Measurements from ENCODE around the gene CD180. TPM values are rescaled to one million over a fixed set of nuclear protein-coding genes. Genes with fewer than 3 reads are reported as not detected.

Gene CD180
- total RNA-seq, 1 experiment from 2014 or later, result not detected

GRCh38 chr5:67154556-67155206, 41.9 kb downstream of the CD180 start:
- intact Hi-C loops (cut with micrococcal nuclease; ENCODE audit: unreplicated experiment), result loop anchor here (10.0 kb wide), 1 partner anchor 340 kb away; no protein-coding TSS in a partner anchor

DNA sequence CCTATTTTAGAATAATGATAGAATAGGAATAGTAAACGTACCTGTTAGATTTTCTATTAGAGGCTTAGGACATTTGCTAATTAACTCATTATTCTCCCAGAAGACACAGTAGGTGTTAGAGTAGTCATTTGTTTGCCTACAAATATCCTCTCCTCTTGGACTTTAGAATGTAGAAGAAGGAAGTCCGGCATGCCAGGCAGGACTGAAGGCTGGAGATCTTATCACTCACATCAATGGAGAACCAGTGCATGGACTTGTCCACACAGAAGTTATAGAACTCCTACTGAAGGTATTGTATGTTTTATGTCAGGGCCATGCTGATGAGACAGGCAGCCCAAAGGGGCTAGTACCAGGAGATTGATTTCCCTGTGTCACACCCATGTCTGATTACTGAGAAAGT, 43.3 kb downstream of the CD180 start:
- ChIA-PET POLR2A (no interaction called here), CTCF (no interaction called here)
- Histone ChIP-seq H3K9me3 (ENCODE audit: control insufficient read depth, insufficient read depth, low read depth, low read length) (no peaks in the 10 kb centered on the region), H3K4me3 (ENCODE audit: low read depth in 2 of 2, low read length in 2 of 2) (no peak overlapping the region), H3K27me3 (ENCODE audit: control insufficient read depth, insufficient read depth, low read length) (peaks cover 15% of the 10 kb centered on the region), H3K36me3 (ENCODE audit: control insufficient read depth, insufficient read depth, low read length) (no peaks in the 10 kb centered on the region), H3K27ac (ENCODE audit: low read length) (no peak overlapping the region), H3K4me1 (ENCODE audit: control insufficient read depth, insufficient read depth, low read length) (no peaks in the 10 kb centered on the region)
- TF ChIP-seq SIN3A (IDR thresholded peaks at IDR 0.05; ENCODE audit: borderline replicate concordance, insufficient read depth, low read depth, low read length), result no peak
- TF ChIP-seq, protein P1, sequence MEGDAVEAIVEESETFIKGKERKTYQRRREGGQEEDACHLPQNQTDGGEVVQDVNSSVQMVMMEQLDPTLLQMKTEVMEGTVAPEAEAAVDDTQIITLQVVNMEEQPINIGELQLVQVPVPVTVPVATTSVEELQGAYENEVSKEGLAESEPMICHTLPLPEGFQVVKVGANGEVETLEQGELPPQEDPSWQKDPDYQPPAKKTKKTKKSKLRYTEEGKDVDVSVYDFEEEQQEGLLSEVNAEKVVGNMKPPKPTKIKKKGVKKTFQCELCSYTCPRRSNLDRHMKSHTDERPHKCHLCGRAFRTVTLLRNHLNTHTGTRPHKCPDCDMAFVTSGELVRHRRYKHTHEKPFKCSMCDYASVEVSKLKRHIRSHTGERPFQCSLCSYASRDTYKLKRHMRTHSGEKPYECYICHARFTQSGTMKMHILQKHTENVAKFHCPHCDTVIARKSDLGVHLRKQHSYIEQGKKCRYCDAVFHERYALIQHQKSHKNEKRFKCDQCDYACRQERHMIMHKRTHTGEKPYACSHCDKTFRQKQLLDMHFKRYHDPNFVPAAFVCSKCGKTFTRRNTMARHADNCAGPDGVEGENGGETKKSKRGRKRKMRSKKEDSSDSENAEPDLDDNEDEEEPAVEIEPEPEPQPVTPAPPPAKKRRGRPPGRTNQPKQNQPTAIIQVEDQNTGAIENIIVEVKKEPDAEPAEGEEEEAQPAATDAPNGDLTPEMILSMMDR (IDR thresholded peaks at IDR 0.05), result no peak
- TF ChIP-seq POLR2AphosphoS5 (IDR thresholded peaks at IDR 0.05; ENCODE audit: low read depth, low read length), result no peak
- TF ChIP-seq TCF7L2 (IDR thresholded peaks at IDR 0.05; ENCODE audit: low read depth, low read length), result no peak
- no peak for TF ChIP-seq REST (IDR thresholded peaks at IDR 0.05; ENCODE audit: insufficient read depth in 1 of 2, low read depth in 2 of 2, low read length in 1 of 2)
- no TSS peak for BruUV-seq (replicated peaks)
- intact Hi-C loops (cut with micrococcal nuclease; ENCODE audit: unreplicated experiment), result loop anchor here (10.0 kb wide), 1 partner anchor 338 kb away; no protein-coding TSS in a partner anchor
- ATAC-seq (no peak), DNase-seq (ENCODE audit: low read depth, low spot score) (no peak)
- in situ Hi-C loops (cut with HindIII; ENCODE audit: low pct_unique_long_range_greater_than_20kb, low sequenced_read_pairs), result no loop called here

More at GRCh38 chr5:67154556-67155206, 41.9 kb downstream of the CD180 start:
- Histone ChIP-seq H3K27ac (ENCODE audit: low read length) (no peak overlapping the region), H3K4me3 (ENCODE audit: low read depth in 2 of 2, low read length in 2 of 2) (no peak overlapping the region), H3K9me3 (ENCODE audit: control insufficient read depth, insufficient read depth, low read depth, low read length) (no peaks in the 10 kb centered on the region), H3K36me3 (ENCODE audit: control insufficient read depth, insufficient read depth, low read length) (no peaks in the 10 kb centered on the region), H3K27me3 (ENCODE audit: control insufficient read depth, insufficient read depth, low read length) (peaks cover 15% of the 10 kb centered on the region), H3K4me1 (ENCODE audit: control insufficient read depth, insufficient read depth, low read length) (no peaks in the 10 kb centered on the region)
- no peak for ATAC-seq
- in situ Hi-C loops (cut with HindIII; ENCODE audit: low pct_unique_long_range_greater_than_20kb, low sequenced_read_pairs), result no loop called here
- TF ChIP-seq SIN3A (IDR thresholded peaks at IDR 0.05; ENCODE audit: borderline replicate concordance, insufficient read depth, low read depth, low read length) (no peak), POLR2AphosphoS5 (IDR thresholded peaks at IDR 0.05; ENCODE audit: low read depth, low read length) (no peak)
- no peak for DNase-seq (ENCODE audit: low read depth, low spot score)
- ChIA-PET CTCF (no interaction called here), POLR2A (no interaction called here)
- no TSS peak for BruUV-seq (replicated peaks)

GRCh38 chr5:67152400-67152799, 44.2 kb downstream of the CD180 start:
- no TSS peak for BruUV-seq (replicated peaks)
- no peaks in the 10 kb centered on the region for H3K4me1 ChIP-seq (ENCODE audit: control insufficient read depth, insufficient read depth, low read length)
- no peaks in the 10 kb centered on the region for H3K9me3 ChIP-seq (ENCODE audit: control insufficient read depth, insufficient read depth, low read depth, low read length)
- peaks cover 15% of the 10 kb centered on the region for H3K27me3 ChIP-seq (ENCODE audit: control insufficient read depth, insufficient read depth, low read length)
- no peak overlapping the region for H3K27ac ChIP-seq (ENCODE audit: low read length)
- TF ChIP-seq SIN3A (IDR thresholded peaks at IDR 0.05; ENCODE audit: borderline replicate concordance, insufficient read depth, low read depth, low read length) (no peak), POLR2AphosphoS5 (IDR thresholded peaks at IDR 0.05; ENCODE audit: low read depth, low read length) (no peak), TCF7L2 (IDR thresholded peaks at IDR 0.05; ENCODE audit: low read depth, low read length) (no peak), REST (IDR thresholded peaks at IDR 0.05; ENCODE audit: insufficient read depth in 1 of 2, low read depth in 2 of 2, low read length in 1 of 2) (no peak)
- TF ChIP-seq, protein P1 (IDR thresholded peaks at IDR 0.05), result no peak
- in situ Hi-C loops (cut with HindIII; ENCODE audit: low pct_unique_long_range_greater_than_20kb, low sequenced_read_pairs) (no loop called here), intact Hi-C loops (cut with micrococcal nuclease; ENCODE audit: unreplicated experiment) (loop anchor here (10.0 kb wide), 1 partner anchor 338 kb away; no protein-coding TSS in a partner anchor)
- H3K36me3 ChIP-seq (ENCODE audit: control insufficient read depth, insufficient read depth, low read length), result no peaks in the 10 kb centered on the region
- no peak overlapping the region for H3K4me3 ChIP-seq (ENCODE audit: low read depth in 2 of 2, low read length in 2 of 2)
- no peak for DNase-seq (ENCODE audit: low read depth, low spot score)
- ChIA-PET POLR2A (no interaction called here), CTCF (no interaction called here)
- no peak for ATAC-seq
